ENCODE results near the gene KANSL1. TPM values are rescaled to one million over a fixed set of nuclear protein-coding genes. Genes with fewer than 3 reads are reported as not detected.
"Not testable (repeated sequence)": the region's sequence is repeated elsewhere in the genome, so short reads cannot be mapped to it uniquely, and the experiment has no call there.

KANSL1 gene, protein sequence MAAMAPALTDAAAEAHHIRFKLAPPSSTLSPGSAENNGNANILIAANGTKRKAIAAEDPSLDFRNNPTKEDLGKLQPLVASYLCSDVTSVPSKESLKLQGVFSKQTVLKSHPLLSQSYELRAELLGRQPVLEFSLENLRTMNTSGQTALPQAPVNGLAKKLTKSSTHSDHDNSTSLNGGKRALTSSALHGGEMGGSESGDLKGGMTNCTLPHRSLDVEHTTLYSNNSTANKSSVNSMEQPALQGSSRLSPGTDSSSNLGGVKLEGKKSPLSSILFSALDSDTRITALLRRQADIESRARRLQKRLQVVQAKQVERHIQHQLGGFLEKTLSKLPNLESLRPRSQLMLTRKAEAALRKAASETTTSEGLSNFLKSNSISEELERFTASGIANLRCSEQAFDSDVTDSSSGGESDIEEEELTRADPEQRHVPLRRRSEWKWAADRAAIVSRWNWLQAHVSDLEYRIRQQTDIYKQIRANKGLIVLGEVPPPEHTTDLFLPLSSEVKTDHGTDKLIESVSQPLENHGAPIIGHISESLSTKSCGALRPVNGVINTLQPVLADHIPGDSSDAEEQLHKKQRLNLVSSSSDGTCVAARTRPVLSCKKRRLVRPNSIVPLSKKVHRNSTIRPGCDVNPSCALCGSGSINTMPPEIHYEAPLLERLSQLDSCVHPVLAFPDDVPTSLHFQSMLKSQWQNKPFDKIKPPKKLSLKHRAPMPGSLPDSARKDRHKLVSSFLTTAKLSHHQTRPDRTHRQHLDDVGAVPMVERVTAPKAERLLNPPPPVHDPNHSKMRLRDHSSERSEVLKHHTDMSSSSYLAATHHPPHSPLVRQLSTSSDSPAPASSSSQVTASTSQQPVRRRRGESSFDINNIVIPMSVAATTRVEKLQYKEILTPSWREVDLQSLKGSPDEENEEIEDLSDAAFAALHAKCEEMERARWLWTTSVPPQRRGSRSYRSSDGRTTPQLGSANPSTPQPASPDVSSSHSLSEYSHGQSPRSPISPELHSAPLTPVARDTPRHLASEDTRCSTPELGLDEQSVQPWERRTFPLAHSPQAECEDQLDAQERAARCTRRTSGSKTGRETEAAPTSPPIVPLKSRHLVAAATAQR (N-terminal part only)
- total RNA-seq (ENCODE audit: unreplicated experiment), result 191 TPM
- long read RNA-seq, partial matches to known transcripts, result 0 of 7 reads
- long read RNA-seq, other reads (novel, unspliced or antisense), result 6 of 7 reads

DNA sequence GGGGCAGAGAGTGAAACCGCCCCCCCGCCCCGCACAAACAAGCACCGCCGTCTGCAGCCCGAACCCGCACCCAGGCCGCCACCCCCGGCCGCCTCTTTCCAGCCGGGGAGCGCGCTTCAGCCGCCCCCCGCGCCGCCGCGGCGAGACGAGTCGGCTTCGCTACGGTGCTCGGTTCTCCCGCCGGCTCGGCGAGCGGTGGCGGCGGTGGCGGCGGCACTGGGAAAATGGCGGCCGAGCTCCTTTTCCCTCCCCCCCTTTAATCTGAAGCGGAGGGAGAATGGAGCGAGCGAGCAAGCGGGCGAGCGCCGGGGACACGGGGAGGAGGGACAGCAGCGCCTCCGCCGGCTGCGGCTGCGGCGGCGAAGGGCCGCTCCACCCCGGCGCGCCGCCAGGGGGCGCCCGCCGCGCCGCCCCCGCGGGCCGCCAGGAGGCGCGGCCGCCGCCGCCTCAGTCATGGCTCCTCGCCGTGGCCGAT is at the start of gene KANSL1:
Gene KANSL1 (minus strand): TSS at position 279 of the 475 bp plus-strand sequence. CDS start 21,286 bp downstream, outside the sequence.
- Mint-ChIP-seq H3K36me3 (ENCODE audit: unreplicated experiment) (peaks cover 7% of the 10 kb centered on the region), H3K27me3 (ENCODE audit: unreplicated experiment) (peaks cover 12% of the 10 kb centered on the region), H3K4me1 (ENCODE audit: low read depth, unreplicated experiment) (peaks cover 25% of the 10 kb centered on the region), H3K9me3 (ENCODE audit: unreplicated experiment) (peaks cover 22% of the 10 kb centered on the region), H3K4me3 (ENCODE audit: unreplicated experiment) (peak within 1 kb of the TSS; percentile 98), H3K27ac (ENCODE audit: unreplicated experiment) (peak within 1 kb of the TSS; percentile 99)
- TF ChIP-seq, protein P1, sequence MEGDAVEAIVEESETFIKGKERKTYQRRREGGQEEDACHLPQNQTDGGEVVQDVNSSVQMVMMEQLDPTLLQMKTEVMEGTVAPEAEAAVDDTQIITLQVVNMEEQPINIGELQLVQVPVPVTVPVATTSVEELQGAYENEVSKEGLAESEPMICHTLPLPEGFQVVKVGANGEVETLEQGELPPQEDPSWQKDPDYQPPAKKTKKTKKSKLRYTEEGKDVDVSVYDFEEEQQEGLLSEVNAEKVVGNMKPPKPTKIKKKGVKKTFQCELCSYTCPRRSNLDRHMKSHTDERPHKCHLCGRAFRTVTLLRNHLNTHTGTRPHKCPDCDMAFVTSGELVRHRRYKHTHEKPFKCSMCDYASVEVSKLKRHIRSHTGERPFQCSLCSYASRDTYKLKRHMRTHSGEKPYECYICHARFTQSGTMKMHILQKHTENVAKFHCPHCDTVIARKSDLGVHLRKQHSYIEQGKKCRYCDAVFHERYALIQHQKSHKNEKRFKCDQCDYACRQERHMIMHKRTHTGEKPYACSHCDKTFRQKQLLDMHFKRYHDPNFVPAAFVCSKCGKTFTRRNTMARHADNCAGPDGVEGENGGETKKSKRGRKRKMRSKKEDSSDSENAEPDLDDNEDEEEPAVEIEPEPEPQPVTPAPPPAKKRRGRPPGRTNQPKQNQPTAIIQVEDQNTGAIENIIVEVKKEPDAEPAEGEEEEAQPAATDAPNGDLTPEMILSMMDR (IDR thresholded peaks at IDR 0.05; ENCODE audit: partially characterized antibody, unreplicated experiment), result no peak
- DNase-seq, result peak; percentile 93

DNA sequence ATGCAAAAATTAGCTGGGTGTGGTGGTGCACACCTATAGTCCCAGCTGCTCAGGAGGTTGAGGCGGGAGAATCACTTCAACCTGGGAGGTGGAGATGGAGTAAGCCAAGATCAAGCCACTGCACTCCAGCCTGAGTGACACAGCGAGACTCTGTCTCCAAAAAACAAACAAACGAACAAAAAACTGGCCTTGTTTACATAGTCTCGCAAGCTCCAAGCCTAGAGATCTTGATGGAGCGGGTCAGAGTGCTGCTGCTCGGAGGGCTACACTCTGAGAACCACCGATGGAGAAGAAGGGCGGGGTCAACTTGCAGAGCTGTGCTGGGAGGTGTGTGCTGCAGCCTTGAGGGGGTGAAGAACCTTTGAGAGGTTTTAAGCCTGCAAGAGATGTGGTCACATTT is 38.1 kb upstream of the KANSL1 start:
- not testable (repeated sequence) for H3K36me3 Mint-ChIP-seq (ENCODE audit: unreplicated experiment); H3K9me3 Mint-ChIP-seq (ENCODE audit: unreplicated experiment); H3K27me3 Mint-ChIP-seq (ENCODE audit: unreplicated experiment); H3K4me1 Mint-ChIP-seq (ENCODE audit: low read depth, unreplicated experiment); H3K4me3 Mint-ChIP-seq (ENCODE audit: unreplicated experiment); DNase-seq; H3K27ac Mint-ChIP-seq (ENCODE audit: unreplicated experiment)

DNA sequence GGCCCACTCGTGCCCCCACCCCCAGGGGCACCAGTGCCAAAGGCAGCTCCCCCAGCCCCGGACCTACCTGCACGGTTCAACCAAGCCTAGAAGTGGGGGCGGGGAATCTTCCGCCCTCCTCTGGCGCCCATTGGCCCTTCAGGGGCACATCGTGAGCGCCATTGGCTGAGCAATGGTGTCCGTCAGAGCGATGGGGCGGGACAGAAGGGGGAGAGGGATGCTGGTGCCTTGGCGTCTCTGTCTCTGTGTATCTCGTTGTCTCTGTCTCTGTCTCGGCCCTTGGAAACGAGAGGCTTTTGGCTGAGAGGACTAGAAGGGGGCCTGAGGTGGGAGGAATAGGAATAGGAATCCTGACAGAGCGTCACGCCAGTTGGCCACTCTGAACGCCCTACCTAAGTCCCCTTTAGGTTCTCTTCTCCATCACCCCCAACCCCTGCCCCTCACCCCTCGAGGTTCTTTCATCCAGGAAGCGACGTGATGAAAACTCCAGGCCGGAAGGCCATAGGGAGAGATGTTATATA is 32.1 kb upstream of the KANSL1 start:
- not testable (repeated sequence) for H3K36me3 Mint-ChIP-seq (ENCODE audit: unreplicated experiment); H3K9me3 Mint-ChIP-seq (ENCODE audit: unreplicated experiment); H3K27me3 Mint-ChIP-seq (ENCODE audit: unreplicated experiment); H3K4me1 Mint-ChIP-seq (ENCODE audit: low read depth, unreplicated experiment)
- H3K27ac Mint-ChIP-seq (ENCODE audit: unreplicated experiment), result peak overlapping the region; percentile 62
- H3K4me3 Mint-ChIP-seq (ENCODE audit: unreplicated experiment), result peak overlapping the region; percentile 82
- peak; percentile 100 for DNase-seq

DNA sequence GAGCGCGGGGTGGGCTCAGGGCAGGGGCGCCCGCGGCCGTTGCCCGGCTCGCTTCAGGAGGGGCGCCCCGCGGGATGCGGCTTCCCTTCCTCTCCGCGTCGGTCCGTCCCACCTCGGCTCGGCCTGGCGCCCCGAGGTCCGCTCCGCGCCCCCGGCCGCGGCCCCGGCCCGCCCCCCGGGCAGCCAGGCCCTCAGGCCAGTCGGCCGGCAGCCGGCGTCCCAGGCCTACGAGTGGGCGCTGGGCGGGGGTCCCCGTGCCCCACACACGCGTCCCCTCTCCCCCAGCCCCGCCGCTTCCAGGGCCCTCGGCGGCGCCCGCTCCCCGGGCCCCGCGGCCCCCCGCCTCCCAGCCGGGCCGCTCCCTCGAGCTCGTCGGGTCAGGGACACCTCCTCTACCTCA is 31.6 kb upstream of the KANSL1 start:
- H3K9me3 Mint-ChIP-seq (ENCODE audit: unreplicated experiment); DNase-seq; H3K4me3 Mint-ChIP-seq (ENCODE audit: unreplicated experiment); H3K4me1 Mint-ChIP-seq (ENCODE audit: low read depth, unreplicated experiment); H3K27ac Mint-ChIP-seq (ENCODE audit: unreplicated experiment); H3K36me3 Mint-ChIP-seq (ENCODE audit: unreplicated experiment); H3K27me3 Mint-ChIP-seq (ENCODE audit: unreplicated experiment): not testable (repeated sequence)

DNA sequence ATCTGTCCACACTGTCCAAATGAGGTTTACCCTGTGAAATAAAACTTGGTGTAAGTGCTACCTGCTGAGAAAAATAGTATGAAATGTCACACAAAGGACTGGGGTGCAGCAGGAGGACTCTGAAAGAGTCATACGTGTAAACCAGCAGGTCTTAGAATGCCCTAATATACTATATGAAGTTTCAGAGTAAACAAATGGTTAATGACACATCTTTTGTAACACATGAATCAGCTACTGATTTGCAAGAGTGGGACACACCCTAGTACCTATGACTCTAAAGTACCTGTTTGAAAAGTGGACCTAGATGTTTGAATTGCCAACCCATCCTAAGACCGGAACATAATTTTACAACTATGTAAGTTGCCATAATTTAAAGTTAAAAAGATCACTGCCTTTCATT is 29.8 kb upstream of the KANSL1 start:
- H3K4me3 Mint-ChIP-seq (ENCODE audit: unreplicated experiment); H3K9me3 Mint-ChIP-seq (ENCODE audit: unreplicated experiment); H3K27ac Mint-ChIP-seq (ENCODE audit: unreplicated experiment): not testable (repeated sequence)

DNA sequence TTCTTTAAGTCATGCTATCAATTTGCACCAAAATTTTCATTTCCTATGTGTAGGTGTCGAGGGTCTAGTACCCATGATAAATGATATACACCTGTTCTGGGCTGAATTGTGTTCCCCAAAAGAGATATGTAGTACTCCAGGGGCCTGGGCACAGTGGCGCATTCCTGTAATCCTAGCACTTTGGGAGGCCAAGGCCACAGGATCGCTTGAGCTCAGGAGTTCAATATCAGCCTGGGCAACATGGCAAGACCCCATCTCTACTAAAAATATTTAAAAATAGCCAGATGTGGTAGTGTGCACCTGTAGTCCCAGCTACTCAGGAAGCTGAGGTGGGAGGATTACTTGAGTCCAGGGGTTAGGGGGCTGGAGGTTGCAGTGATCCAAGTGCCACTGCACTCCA is 23.5 kb upstream of the KANSL1 start:
- Mint-ChIP-seq H3K27me3 (ENCODE audit: unreplicated experiment) (no peaks in the 10 kb centered on the region), H3K27ac (ENCODE audit: unreplicated experiment) (no peak overlapping the region), H3K9me3 (ENCODE audit: unreplicated experiment) (peaks cover 1% of the 10 kb centered on the region), H3K4me1 (ENCODE audit: low read depth, unreplicated experiment) (no peaks in the 10 kb centered on the region), H3K36me3 (ENCODE audit: unreplicated experiment) (peaks cover 4% of the 10 kb centered on the region), H3K4me3 (ENCODE audit: unreplicated experiment) (no peak overlapping the region)
- DNase-seq, result no peak
- TF ChIP-seq, protein P1 (IDR thresholded peaks at IDR 0.05; ENCODE audit: partially characterized antibody, unreplicated experiment), result no peak

More for the DNA sequence above, 29.8 kb upstream of the KANSL1 start:
- H3K27me3 Mint-ChIP-seq (ENCODE audit: unreplicated experiment); H3K36me3 Mint-ChIP-seq (ENCODE audit: unreplicated experiment); DNase-seq; H3K4me1 Mint-ChIP-seq (ENCODE audit: low read depth, unreplicated experiment): not testable (repeated sequence)
